Fibroblast of mammary gland (primary cell): ENCODE data around the gene PRICKLE3.

ENCODE experiments used
- DNase-seq: peaks from one replicate; pipeline ENCODE4 v3.0.0-alpha.2; 2010; ENCODE audit warnings: low read depth
- H3K4me3 ChIP-seq: 2 replicates; pipeline ENCODE4 v1.5.1; 2011; ENCODE audit warnings: low read depth, mild to moderate bottlenecking, low read length, moderate library complexity; ENCODE audit not compliant: control insufficient read depth
- TF ChIP-seq, protein P1 (sequence below): conservative IDR thresholded peaks from 2 replicates; pipeline ENCODE4 v1.5.1; 2011; ENCODE audit warnings: low read depth, low read length, inconsistent platforms; ENCODE audit not compliant: control insufficient read depth, insufficient read depth

Gene PRICKLE3

GRCh38 chrX:49209434-49210251 is 23.5 kb upstream of the PRICKLE3 start:
- TF ChIP-seq, protein P1, sequence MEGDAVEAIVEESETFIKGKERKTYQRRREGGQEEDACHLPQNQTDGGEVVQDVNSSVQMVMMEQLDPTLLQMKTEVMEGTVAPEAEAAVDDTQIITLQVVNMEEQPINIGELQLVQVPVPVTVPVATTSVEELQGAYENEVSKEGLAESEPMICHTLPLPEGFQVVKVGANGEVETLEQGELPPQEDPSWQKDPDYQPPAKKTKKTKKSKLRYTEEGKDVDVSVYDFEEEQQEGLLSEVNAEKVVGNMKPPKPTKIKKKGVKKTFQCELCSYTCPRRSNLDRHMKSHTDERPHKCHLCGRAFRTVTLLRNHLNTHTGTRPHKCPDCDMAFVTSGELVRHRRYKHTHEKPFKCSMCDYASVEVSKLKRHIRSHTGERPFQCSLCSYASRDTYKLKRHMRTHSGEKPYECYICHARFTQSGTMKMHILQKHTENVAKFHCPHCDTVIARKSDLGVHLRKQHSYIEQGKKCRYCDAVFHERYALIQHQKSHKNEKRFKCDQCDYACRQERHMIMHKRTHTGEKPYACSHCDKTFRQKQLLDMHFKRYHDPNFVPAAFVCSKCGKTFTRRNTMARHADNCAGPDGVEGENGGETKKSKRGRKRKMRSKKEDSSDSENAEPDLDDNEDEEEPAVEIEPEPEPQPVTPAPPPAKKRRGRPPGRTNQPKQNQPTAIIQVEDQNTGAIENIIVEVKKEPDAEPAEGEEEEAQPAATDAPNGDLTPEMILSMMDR = no peak
- peak; percentile 26 for DNase-seq
- no peak overlapping the region for H3K4me3 ChIP-seq

DNA sequence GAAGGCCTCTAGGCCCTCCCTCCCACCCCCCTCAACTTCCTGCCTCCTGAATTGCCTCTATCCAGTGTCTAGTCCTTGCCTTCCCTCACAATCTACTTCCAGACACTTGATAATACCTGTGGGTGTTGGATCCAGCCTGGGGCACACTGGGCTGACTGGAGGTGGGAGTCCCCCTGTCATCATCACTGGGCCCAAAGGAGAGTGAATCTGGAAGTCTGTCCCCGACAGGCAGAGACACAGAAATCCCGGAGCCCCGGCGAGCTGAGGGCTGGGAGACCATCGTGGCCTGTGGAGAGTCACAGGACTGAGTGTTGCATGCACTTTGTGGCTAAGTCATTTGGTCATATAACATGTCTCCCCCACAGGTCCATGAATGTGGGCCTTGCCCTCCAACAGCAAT is 22.2 kb upstream of the PRICKLE3 start:
- no peak overlapping the region for H3K4me3 ChIP-seq
- TF ChIP-seq, protein P1 = no peak
- no peak for DNase-seq

DNA sequence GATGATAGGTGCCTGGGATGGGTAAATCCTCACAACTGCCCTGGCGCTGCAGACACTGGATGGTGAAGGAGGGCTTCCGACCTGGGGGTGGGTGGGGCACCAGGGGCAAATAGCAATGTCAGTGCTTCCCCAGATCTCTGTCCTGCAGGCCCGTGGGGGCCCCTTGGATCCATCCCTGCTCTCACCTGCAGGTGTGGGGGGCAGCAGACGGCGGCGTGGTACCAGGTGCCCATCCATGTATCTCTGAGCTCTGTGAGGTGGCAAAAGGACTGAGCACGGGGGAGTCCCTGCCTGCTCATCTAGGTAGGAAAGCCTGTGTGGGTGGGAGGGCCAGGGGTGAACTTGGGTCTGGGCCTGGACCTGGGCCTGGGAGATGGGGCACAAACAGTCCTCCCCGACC is 20.4 kb upstream of the PRICKLE3 start:
- DNase-seq = no peak
- TF ChIP-seq, protein P1 = no peak
- no peak overlapping the region for H3K4me3 ChIP-seq

GRCh38 chrX:49205443-49205842 is 19.3 kb upstream of the PRICKLE3 start:
- DNase-seq = no peak
- no peak overlapping the region for H3K4me3 ChIP-seq
- TF ChIP-seq, protein P1 = no peak

- TF ChIP-seq, protein P1 = no peak
- H3K4me3 ChIP-seq = no peak overlapping the region
- no peak for DNase-seq
Observed at GRCh38 chrX:49204709-49205108, 18.5 kb upstream of the PRICKLE3 start.

- no peak overlapping the region for H3K4me3 ChIP-seq
- TF ChIP-seq, protein P1 = no peak
- no peak for DNase-seq
Observed at GRCh38 chrX:49204017-49204416, 17.8 kb upstream of the PRICKLE3 start.
